HG03045 (cell line): ENCODE data around the gene RFT1.

Experiments used
- ATAC-seq: cut with Tn5 transposase; IDR thresholded peaks from one replicate; pipeline ENCODE4 v1.9.1; 2021; ENCODE audit warnings: mild to moderate bottlenecking, moderate library complexity; ENCODE audit not compliant: unreplicated experiment

Gene RFT1

GRCh38 chr3:53130179-53131061 lies at the start of gene RFT1:
Gene RFT1 (minus strand): TSS chr3:53130435. CDS start chr3:53130400, 35 bp downstream.
- ATAC-seq: peak; percentile 85

- no peak for ATAC-seq
These were observed 49.3 kb upstream of the RFT1 start for GRCh38 chr3:53179580-53179979.

- no peak for ATAC-seq
These were observed 48.0 kb upstream of the RFT1 start for GRCh38 chr3:53178246-53178645.

GRCh38 chr3:53175613-53176540 lies 45.6 kb upstream of the RFT1 start:
- no peak for ATAC-seq

- ATAC-seq: peak; percentile 48
These were observed 44.4 kb upstream of the RFT1 start for GRCh38 chr3:53174346-53175250.

- no peak for ATAC-seq
These were observed 42.9 kb upstream of the RFT1 start for GRCh38 chr3:53173107-53173506.

GRCh38 chr3:53171827-53172505 lies 41.7 kb upstream of the RFT1 start:
- ATAC-seq: no peak

- ATAC-seq: no peak
These were observed 40.8 kb upstream of the RFT1 start for GRCh38 chr3:53171064-53171418.

- peak; percentile 32 for ATAC-seq
These were observed 40.3 kb upstream of the RFT1 start for GRCh38 chr3:53170325-53171063.

- ATAC-seq: no peak
These were observed 39.6 kb upstream of the RFT1 start for GRCh38 chr3:53169832-53170324.

- ATAC-seq: no peak
These were observed 39.0 kb upstream of the RFT1 start for GRCh38 chr3:53169045-53169831.

GRCh38 chr3:53168175-53168923 lies 38.1 kb upstream of the RFT1 start:
- no peak for ATAC-seq

GRCh38 chr3:53167418-53168174 lies 37.4 kb upstream of the RFT1 start:
- ATAC-seq: no peak

- no peak for ATAC-seq
These were observed 36.6 kb upstream of the RFT1 start for GRCh38 chr3:53166781-53167291.

- ATAC-seq: no peak
These were observed 36.0 kb upstream of the RFT1 start for GRCh38 chr3:53166206-53166605.

GRCh38 chr3:53164911-53165310 lies 34.7 kb upstream of the RFT1 start:
- no peak for ATAC-seq
